ENCODE data around the gene CADM1.

- TF ChIP-seq CTCF (conservative IDR thresholded peaks at IDR 0.05; ENCODE audit: low read depth, low read length) (no peak), EZH2 (IDR thresholded peaks at IDR 0.05; ENCODE audit: low read length, unreplicated experiment) (no peak)
These were observed 28.7 kb downstream of the CADM1 start for GRCh38 chr11:115475564-115475963.
